Head of caudate nucleus (tissue), 42 donors: ENCODE results near the gene RPS26.
A peak's percentile ranks its signal among the peaks of the same experiment; 100 is the strongest.
"Not testable (repeated sequence)": the region's sequence is repeated elsewhere in the genome, so short reads cannot be mapped to it uniquely, and the experiment has no call there.

Experiments used
- DNase-seq, 42 donors: peaks; one replicate each; pipeline versions ENCODE4 v3.0.0 to v3.0.0-alpha.2; 2020 to 2021; ENCODE audit warnings: mixed read lengths in 7 of 42
- intact Hi-C: fragments of 100-400 bp; cut with DNase I; formaldehyde crosslinking; loops from one replicate; pipeline ENCODE4 v1.15.0; 2022

Gene RPS26

DNA sequence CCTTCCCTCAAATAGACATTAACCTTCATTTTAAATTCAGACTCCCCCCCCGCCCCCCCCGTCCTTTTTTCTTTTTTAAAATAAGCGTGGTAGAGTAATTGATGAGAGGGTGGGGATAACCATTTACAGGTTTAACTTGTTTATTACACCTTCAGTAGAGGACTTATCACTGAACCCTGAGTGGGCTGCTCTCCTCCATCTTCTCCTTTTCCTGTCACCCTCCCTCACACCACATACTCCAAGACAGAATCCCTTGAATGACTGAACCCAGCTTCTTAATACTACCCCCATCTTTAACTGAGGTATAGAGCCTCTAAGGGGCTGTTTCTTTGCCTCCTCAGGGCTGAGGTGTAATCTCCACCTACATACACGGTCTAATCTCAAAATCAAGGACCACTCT is 24.5 kb upstream of the RPS26 start:
- peak in 7 of 42 donors; percentile 11 to 77 (median 47) for DNase-seq
- intact Hi-C loops: no loop called here

DNA sequence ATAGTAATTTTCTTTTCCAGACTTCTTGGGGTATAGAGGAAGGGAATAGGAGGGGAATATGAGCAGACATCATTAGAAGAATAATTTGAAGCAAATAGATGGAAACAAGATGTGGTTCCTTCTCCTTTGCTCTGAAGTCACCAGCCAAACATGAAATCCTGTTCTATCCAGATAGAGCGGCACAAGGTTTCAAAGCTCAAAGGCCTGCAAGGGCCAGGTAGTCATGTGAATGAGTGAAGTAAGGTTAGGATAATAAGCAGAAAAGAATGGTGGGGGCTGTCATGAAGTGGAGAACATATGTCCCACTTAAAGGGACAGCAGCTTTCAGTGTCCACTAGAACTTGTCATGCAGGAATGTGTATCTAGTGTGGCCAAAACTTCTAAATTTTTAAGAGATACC is 23.4 kb upstream of the RPS26 start:
- no peak for DNase-seq
- intact Hi-C loops: no loop called here

DNA sequence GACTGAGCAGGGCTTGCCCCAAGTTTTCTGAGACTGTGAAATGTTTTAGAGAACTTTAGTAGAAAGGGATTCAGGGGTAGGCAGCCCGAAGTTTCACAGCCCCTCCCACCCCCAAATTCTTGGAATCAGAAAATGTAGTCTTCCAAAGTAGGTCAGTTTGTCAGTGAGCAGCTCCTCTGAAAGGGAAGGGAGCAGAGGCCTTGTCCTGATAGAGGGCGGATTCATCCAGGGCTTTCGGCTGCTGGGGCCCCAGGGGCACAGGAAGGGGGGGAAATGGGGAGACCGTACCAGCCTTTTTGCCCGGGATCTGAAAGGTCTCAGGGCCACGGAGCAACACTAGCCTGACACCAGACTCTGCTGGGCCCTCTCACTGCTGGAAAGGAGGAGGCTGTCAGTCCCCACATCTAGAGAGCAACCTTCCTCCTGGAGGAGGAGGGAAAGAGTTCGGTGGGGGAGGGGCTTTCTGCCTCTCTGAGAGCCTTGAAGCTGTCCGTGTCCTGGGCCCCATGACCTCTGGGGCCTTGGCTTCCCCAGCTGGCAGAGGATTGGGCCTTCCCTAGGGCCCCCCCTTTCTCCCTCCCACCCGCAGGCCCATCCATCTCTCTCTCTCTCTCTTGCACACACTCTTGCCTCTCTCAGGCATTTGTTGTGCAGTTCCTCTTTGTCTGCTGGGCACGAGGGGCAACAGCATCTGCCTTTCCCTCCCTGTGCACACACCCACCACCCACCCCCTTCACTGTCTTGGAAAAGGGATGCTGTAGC is 21.1 kb upstream of the RPS26 start, which contains the start of gene IKZF4:
IKZF4 (plus strand) TSS at position 621 of the 762 bp plus-strand sequence. CDS start 451 bp downstream, outside the sequence.
- intact Hi-C loops: no loop called here

DNA sequence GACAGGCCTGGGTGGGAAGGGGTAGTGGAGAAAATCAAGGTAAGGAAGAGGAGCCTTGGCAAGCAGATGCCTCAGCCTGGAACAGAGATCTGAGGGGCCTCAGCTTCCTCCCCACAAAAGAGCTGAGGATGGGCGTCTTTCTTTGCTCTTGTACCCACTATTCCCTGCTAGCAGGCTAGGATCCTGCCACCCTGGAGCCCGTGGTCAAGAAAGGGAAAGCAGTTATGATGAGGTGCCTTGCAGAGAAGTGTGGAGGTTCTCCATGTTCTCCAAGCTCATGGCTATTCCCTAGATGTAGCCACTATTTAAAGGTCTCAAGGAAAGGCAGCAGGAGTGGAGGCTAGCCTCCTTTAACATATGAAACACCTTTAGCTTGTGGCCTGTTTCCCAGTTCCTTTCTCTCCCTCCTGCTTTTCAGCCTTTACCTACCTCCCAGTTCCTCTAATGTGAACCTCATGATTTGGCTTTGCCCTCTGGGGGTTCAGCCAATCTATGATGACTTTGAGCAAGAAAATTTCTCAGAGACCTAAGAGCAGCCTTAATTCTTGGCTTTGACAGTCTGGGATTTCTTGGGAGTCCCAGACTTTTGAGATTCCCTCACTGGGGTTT is 19.7 kb upstream of the RPS26 start:
- intact Hi-C loops: no loop called here
- no peak for DNase-seq

More for the DNA sequence above, 21.1 kb upstream of the RPS26 start, which contains the start of gene IKZF4:
- peak in 26 of 42 donors; percentile 8 to 69 (median 34) for DNase-seq

DNA sequence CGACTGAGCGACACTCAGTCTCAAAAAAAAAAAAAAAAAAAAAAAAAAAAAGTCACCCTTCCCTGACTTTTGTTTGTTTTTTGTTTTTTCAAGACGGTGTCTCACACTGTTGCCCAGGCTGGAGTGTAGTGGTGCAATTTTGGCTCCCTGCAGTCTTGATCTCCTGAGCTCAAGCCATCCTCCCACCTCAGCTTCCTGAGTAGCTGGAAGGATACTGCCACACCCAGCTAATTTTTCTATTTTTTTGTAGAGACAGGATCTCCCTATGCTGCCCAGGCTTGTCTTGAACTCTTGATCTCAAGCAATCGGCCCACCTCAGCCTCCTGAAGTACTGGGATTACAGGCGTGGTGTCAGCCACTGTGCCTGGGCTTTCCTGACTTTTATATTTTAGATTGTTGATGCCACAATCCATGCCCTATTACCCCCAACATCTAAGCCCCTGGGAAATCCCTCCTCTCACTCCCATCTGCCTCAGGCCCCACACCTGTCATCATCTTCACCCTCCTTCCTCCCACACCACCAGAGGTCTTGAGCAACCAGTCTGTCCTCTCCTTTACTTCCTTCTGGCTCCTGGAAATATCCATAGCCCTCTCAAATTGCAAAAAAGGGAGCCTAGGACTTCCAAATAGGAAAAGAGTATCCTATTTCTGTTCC is 13.1 kb upstream of the RPS26 start:
- intact Hi-C loops: no loop called here

DNA sequence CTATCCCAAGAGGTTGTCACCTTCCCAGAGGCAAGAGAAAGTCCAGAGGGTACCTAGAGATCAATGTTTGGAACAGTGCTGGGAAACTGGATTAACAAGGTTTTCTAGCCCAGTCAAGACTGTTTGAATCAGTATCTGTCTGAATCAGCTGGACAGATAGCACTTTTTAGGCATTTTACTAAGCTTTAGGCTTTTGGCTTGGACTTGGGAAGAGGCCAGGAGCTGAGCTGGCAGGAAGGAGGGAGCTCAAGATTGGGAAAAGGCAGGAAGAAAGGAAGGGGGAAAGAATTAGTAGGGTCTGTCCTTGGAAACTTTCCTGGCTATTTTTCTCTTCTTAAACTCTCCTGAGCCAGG is 12.6 kb upstream of the RPS26 start:
- no peak for DNase-seq
- intact Hi-C loops: no loop called here

More for the DNA sequence above, 13.1 kb upstream of the RPS26 start:
- no peak for DNase-seq

DNA sequence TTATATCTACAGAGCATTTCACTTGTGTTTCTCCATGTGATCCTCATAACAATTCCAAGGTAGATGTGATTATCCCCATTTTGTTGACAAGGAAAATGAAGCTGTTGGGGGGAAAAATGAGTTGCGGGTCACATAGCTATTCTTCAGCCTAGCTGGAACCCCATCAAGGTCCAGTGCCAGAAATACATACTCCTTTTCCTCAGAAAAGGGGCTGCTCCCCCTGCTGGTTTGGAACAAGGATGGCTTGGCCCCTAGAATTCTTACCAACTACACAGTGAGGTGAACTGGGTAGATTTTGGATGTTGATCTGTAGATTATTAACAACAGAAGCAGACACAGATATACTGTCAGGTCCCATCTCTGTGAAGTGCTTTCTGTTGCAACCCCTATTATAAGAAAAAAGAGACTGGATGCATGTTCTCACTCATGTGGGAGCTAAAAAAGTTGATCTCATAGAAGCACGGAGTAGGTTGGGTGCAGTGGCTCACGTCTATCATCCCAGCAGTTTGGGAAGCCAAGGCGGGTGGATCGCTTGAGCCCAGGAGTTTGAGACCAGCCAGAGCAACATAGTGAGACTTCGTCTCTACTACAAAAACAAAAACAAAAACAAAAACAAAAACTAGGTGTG is 11.9 kb upstream of the RPS26 start:
- DNase-seq: peak in 36 of 42 donors; percentile 15 to 73 (median 46)
- intact Hi-C loops: no loop called here

DNA sequence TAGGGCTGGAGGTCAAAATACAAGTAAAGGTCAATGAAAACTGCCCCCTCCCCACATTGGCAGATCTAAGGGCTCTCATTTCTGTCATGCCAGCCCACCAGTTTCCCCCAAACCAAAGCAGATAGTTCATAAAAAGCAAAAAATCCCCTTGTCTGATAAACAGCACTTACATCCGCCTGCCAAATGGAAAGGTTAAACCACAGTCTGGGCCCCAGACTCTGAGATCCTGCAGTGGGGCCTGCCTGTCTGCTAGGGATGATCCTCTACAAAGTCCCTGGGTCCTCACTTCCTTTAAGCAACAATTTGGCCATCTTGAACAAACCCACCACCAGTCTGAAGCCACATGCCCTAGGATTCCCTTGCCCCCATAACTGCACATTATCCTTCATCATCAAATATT is 9.7 kb upstream of the RPS26 start:
- no peak for DNase-seq
- intact Hi-C loops: no loop called here

DNA sequence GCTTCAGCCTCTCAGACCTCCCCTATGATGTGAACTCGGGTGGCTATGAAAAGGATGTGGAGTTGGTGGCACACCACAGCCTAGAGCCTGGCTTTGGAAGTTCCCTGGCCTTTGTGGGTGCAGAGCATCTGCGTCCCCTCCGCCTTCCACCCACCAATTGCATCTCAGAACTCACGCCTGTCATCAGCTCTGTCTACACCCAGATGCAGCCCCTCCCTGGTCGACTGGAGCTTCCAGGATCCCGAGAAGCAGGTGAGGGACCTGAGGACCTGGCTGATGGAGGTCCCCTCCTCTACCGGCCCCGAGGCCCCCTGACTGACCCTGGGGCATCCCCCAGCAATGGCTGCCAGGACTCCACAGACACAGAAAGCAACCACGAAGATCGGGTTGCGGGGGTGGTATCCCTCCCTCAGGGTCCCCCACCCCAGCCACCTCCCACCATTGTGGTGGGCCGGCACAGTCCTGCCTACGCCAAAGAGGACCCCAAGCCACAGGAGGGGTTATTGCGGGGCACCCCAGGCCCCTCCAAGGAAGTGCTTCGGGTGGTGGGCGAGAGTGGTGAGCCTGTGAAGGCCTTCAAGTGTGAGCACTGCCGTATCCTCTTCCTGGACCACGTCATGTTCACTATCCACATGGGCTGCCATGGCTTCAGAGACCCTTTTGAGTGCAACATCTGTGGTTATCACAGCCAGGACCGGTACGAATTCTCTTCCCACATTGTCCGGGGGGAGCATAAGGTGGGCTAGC is 7.0 kb upstream of the RPS26 start:
- no peak for DNase-seq
- intact Hi-C loops: no loop called here

DNA sequence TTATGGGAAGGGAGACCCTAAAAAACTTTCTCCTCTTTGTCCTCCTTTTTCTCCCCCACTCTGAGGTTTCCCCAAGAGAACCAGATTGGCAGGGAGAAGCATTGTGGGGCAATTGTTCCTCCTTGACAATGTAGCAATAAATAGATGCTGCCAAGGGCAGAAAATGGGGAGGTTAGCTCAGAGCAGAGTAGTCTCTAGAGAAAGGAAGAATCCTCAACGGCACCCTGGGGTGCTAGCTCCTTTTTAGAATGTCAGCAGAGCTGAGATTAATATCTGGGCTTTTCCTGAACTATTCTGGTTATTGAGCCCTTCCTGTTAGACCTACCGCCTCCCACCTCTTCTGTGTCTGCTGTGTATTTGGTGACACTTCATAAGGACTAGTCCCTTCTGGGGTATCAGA is 4.6 kb upstream of the RPS26 start:
- DNase-seq: no peak
- intact Hi-C loops: no loop called here

DNA sequence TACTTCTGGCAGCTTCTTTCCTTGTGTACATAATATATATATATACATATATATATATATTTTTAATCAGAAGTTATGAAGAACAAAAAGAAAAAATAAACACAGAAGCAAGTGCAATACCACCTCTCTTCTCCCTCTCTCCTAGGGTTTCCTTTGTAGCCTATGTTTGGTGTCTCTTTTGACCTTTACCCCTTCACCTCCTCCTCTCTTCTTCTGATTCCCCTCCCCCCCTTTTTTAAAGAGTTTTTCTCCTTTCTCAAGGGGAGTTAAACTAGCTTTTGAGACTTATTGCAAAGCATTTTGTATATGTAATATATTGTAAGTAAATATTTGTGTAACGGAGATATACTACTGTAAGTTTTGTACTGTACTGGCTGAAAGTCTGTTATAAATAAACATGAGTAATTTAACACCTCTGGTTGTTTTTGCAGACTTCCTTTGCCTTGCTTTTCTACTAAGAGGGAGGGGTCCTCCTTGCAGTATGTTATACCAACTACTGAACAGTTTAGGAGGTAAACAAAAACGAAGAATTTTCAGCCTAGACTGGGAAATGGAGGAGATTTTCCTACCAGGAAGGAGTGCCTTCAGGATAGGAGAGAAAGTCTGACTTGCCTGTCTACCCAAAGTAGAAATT is 3.6 kb upstream of the RPS26 start:
- DNase-seq: no peak
- intact Hi-C loops: no loop called here

DNA sequence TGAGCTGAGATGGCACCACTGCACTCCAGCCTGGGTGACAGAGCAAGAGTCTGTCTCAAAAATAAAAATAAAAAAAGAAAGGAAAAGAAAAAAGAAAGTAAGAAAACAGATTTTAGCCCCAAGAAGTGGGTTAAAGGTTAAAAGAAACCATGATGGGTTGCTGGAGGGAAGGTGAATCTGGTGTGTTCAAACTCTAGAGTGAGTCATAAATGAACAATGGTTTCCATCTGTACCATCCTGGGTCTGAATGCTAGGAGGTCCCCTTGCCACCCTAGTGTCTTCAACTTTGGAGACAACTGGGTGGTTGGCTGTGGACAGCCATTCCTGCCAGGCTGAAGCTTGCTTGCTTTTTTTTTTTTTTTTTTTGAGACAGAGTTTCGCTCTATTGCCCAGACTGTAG is 1.6 kb upstream of the RPS26 start:
- intact Hi-C loops: loop anchor here (5.0 to 10.0 kb wide), 2 partner anchors 43 to 65 kb away; partner anchors contain the start of genes PA2G4 and SUOX
- no peak for DNase-seq

DNA sequence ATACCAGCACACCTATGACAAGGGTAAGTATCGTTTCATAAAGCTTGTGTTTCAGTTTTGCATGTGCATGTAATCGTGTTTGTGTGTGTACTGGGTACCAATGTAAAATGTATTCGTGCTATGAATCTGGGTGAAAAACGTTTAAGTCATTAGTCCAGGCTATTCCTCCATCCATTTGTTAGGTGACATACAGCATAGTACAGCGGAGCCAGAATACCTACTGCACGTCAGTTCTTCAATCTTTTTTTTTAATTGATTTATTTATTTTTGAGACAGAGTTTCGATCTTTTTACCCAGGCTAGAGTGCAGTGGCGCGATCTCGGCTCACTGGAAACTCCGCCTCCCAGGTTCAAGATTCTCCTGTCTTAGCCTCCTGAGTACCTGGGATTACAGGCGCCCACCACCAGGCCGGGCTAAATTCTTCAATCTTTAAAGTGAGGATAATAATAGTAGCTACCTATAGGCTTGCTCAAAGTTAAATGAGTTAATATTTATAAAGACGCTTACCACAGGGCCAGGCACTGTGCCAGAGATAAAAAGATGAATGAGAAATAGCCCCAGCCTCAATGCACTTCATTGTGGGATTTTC is 661 bp upstream of the RPS26 start:
- intact Hi-C loops: loop anchor here (5.0 to 10.0 kb wide), 2 partner anchors 44 to 64 kb away; partner anchors contain the start of genes PA2G4 and SUOX
- peak in 17 of 42 donors; percentile 3 to 36 (median 13) for DNase-seq

DNA sequence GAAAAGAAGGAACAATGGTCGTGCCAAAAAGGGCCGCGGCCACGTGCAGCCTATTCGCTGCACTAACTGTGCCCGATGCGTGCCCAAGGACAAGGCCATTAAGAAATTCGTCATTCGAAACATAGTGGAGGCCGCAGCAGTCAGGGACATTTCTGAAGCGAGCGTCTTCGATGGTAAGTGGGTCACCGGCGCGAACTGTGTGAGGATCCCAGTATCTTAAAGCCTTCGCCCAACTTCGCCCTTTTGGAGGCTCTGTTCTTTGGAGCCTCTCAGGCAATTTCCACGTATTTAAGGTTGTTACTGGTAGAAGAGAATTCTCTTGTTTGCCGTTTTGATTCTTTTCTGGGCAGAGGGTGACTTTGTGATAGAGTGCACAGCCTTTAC is 704 bp downstream of the RPS26 start:
- intact Hi-C loops: loop anchor here (5.0 to 10.0 kb wide), 2 partner anchors 45 to 62 kb away; partner anchors contain the start of genes PA2G4 and SUOX
- DNase-seq: not testable (repeated sequence)

DNA sequence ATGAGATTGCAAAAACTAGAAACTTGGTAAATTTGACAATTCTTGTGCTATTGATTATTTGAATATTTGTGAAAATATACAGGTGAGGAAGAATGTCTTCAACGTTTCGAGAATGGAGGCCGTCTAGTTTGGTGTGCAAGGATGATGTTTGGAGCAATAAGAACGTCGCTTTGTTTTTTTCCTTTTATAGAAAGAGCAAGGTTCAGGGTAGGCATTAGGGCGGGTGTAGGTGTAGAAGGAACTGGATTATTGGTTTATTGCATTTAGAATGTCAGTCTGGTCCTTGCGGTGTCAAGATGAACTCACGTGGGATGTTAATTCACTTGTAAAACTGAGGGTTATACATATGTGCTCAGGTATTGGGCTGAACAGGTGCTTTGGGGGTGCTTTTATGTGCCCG is 1.1 kb downstream of the RPS26 start:
- no peak for DNase-seq
- intact Hi-C loops: loop anchor here (5.0 to 10.0 kb wide), 2 partner anchors 46 to 62 kb away; partner anchors contain the start of genes PA2G4 and SUOX

DNA sequence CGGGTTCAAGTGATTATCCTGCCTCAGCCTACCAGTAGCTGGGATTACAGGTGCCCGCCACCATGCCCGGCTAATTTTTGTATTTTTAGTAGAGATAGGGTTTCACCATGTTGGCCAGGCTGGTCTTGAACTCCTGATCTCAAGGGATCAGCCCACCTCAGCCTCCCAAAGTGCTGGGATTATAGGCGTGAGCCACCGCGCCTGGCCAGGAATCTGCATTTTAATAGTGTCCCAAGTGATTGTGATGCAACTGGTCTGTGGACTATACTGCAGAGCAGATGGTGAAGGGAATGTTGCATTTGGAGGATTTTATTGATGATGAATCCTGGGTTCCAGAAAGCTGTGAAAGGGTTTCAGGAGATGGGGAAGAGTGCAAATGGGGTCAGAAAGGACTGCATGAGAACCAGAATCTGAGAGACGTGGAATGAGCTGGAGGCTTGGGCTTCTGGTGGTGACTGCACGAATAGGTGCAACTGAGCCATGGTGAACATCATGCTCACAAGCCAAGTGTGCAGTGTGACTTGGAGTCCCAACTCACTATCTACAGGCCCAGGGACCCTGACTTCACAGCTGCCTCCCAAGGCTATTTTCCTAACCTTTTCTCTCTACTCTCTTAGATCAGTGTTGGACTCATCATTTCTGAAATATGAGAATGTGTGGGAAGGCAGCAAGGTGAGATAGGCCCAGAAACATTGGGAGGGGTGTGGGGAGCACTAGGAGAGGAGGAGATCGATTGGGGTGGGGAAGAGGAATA is 4.5 kb downstream of the RPS26 start:
- no peak for DNase-seq
- intact Hi-C loops: loop anchor here (10.0 kb wide), 1 partner anchor 59 kb away; the partner anchor contains the start of gene PA2G4

DNA sequence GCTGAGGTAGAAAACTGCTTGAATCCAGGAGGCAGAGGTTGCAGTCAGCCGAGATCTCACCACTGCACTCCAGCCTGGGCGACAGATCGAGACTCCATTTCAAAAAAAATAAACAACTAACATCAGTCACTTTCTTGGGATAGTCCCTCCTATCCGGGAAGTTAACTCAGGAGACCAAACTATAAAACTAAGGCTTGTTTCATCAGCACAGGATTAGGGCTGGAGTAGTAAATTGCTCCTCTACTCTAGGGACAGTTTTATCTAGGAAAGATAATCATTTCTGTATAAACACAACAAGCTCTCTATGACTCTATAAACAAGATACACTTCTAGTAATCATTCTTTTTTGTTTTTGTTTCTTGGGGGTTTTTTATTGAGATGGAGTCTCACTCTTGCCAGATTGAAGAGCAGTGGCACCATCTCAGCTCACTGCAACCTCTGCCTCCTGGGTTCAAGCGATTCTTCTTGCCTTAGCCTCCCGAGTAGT is 11.7 kb downstream of the RPS26 start:
- no peak for DNase-seq
- intact Hi-C loops: no loop called here
